ELR (cell line): Measurements from ENCODE around the gene ARL17A.
"Not testable (repeated sequence)": the region's sequence is repeated elsewhere in the genome, so short reads cannot be mapped to it uniquely, and the experiment has no call there.

ENCODE experiments used
- DNase-seq: peaks from one replicate; pipeline ENCODE4 v3.0.0-alpha.2; 2015; ENCODE audit warnings: low read depth

Gene ARL17A

DNA sequence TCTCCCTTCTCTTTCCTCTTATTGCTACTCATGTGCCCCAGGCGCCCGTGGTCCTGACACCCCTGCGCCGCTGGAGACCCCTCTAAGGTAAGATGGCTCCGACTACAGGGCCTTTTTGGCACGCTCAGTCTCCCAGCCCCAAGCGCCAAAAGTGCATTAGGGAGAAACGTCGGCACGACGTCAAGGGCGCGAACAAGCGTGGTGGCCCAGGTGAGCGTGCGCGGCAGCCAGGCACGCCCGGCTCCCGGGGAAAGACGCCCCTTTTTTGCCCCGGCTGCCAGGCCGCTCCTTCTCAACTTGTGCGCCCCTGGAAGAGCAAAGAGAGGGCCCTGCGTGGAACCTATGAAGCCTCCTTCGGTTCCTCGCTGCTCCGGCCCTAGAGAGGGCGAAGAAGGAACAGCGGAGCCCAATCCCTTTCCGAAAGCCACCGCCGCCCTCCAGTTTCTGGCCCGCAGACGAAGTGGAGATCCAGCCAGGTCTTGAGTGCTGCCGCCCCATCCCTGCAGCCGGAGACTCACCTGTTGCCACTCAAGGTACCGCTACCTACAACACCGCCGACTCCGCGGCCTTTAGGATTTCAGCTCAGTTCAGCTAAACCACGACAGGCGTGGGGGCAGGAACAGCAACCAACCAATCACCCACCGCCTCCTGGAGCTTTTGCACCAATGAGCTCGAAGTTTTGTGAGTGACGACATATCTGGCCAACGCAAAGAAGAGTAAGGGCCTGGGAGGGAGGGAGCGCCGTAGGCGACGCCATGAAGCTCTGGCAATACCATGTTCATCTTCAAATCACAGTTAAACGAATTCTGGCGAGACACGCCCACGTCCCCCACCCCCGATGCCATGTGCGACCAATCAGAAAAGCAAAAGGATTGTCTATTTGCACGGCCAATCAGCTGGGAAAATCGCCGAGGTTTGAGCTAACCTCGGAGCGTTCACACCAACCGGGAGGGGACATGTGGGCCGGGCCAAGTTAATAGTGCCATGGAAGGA, at the start of gene ARL17A:
Gene ARL17A (minus strand): TSS at position 609 of the 993 bp plus-strand sequence. CDS start 3,369 bp downstream, outside the sequence.
- not testable (repeated sequence) for DNase-seq

GRCh38 chr17:46628753-46629436, 49.4 kb upstream of the ARL17A start:
- not testable (repeated sequence) for DNase-seq

DNA sequence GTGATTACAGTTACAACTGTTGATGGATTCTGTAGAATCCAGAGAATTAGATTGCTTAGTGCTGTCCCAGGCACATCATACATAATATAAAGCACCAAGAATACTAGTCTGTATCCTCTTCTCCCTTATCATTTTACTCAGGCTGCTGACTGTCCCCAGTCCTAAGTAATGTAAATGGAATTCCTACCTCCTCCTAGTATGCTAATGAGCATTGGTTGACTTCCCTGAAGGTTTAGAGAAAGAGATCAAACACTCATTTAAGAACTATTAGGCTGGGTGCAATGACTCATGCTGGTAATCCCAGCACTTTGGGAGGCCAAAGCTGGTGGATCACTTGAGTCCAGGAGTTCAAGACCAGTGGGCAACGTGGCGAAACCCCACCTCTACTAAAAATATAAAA, 48.0 kb upstream of the ARL17A start:
- not testable (repeated sequence) for DNase-seq

- not testable (repeated sequence) for DNase-seq
Observed at GRCh38 chr17:46624726-46625125, 45.2 kb upstream of the ARL17A start.

DNA sequence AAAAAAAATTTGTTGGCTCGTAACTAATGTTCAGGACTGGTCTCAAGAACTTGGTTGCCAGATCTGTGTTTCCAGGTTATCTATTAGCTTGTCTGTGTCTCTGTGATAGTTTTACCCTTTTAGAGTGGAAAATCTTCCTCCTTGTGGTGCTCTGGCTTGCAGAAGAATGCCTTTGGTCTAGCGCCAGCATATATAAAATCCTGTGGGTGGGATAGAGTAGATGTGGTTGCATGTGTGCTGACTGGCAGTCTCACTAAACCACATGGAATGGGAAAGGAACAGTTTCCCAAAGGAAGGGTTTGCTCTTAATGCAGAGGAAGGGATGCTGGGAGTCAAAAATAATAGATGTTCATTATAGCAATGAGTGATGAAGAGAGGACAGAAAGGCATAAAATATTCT, 44.3 kb upstream of the ARL17A start:
- DNase-seq, result not testable (repeated sequence)

DNA sequence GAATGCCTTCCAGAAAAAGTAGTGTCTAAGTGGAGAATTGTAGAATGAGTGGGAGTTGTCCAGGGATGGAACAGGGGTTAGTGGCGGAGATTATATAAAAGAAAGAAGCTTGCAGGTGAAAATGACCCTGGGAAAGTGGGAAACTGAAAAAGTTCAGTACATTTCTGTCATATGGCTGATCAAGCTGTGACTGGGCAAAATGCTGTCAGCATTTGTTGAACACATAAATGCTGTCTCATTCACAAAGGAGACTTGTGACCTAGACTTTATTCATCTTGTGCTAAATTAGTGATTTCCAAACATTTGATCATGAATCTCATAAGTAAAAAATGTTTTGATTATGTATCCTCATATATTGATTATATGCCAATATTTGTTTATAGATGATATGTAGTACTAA, 39.5 kb upstream of the ARL17A start:
- DNase-seq, result not testable (repeated sequence)

DNA sequence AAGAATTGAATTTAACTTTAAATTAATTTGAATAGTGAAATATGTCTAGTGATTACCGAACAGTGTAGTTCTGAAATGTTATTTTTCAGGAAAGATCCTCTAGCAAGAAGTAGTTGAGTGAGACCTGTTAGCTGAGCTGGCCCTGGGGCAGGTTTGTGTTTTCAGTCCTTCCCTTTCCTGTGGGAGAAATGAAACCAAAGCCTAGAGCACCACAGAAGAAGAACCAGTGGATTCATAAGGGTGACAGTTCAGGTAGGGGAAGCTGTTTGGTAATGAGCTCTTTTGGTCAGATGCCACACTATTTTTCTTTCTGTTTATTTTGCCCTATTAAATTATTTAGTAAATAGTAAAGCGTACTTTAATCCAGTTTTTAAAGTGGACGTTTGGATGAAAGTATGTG, 37.6 kb upstream of the ARL17A start:
- not testable (repeated sequence) for DNase-seq

- not testable (repeated sequence) for DNase-seq
Observed at GRCh38 chr17:46613876-46614275, 34.4 kb upstream of the ARL17A start.

DNA sequence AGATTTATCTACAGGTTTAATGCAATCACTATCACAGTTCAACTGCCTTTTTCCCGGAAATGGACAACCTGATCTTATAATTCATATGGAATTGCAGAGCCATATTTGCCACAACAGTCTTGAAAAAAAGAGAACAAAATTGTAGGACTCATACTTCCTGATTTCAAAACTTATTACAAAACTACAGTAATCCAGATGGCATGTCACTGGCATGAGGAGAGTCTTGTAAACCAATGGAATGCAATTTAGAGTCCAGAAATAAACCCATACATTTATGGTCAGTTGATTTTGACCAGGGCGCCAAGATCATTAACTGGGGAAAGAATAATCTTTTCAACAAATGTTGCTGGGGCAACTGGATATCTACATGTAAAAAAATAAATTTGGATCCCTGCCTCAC, 31.8 kb upstream of the ARL17A start:
- not testable (repeated sequence) for DNase-seq

GRCh38 chr17:46603125-46603524, 23.6 kb upstream of the ARL17A start:
- DNase-seq, result not testable (repeated sequence)

DNA sequence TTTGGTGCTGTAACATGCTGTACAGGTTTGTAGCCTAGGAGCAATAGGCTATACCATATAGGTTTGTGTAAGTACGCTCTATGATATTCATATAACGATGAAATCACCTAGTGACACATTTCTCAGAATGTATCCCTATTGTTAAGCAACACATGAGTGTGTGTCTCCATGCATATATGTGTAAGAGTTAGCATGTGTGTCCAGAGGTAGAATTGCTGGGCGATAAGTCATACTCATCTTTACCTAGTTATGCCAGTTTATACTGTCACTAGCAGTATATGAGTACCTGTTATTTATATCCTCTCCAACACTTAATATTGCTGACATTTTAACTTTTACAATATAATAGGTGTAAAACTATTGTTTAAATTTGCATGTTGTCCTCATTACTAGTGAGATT, 21.3 kb upstream of the ARL17A start:
- DNase-seq, result not testable (repeated sequence)

- DNase-seq, result not testable (repeated sequence)
Observed at GRCh38 chr17:46598344-46598931, 18.9 kb upstream of the ARL17A start.

GRCh38 chr17:46591332-46591731, 11.8 kb upstream of the ARL17A start:
- not testable (repeated sequence) for DNase-seq

DNA sequence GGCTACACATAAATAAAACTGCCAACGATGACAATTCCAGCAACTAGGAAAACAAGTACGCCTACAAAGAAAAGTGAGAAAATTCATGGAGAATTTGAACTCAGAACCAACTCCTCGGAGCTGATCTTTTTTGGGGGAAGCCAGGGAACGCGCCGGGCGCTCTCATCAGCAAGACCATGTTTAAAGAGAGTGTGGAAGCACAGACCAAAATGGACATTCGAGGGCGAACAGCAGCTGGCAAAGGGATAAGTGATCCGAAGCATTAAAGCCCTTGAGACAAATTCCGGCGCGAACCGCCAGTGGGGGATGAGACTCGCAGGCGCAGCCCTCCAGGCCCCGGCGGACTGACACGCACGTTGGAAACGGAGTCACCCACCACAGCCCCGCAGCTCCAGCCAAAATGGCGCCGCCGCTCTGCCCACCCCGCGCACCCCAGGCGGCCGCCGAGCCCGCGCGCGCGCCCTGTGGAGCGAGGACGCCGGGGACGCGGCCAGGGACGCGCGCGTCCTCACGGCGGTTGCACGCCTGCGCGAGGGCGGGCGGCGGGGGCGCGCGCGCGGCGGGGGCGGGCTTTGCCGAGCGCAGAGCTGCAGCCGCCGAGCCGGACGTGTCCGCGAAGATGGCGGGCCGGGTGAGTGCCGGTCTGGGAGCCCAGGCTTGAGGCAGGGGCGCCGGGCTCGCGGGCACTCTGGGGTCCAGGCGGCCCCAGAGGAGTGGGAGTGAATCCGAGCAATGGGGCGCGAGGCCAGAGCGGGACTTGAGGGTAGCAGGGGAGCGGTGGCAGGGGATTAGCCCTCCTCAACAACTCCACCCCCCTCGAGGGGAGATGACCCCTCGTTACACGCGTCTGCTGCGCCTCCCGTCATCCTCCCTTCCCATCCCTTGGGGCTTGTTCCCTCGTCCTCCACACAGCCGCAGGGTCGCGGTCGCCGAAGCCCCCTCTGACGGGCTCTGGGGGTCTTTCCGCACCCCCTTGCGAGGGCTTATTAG, 11.0 kb upstream of the ARL17A start, which contains the start of gene NSF:
Gene NSF (plus strand): TSS at position 513 of the 990 bp plus-strand sequence. CDS start 107 bp downstream, at position 620.
- DNase-seq, result not testable (repeated sequence)

GRCh38 chr17:46585444-46585843, 6.0 kb upstream of the ARL17A start:
- not testable (repeated sequence) for DNase-seq

DNA sequence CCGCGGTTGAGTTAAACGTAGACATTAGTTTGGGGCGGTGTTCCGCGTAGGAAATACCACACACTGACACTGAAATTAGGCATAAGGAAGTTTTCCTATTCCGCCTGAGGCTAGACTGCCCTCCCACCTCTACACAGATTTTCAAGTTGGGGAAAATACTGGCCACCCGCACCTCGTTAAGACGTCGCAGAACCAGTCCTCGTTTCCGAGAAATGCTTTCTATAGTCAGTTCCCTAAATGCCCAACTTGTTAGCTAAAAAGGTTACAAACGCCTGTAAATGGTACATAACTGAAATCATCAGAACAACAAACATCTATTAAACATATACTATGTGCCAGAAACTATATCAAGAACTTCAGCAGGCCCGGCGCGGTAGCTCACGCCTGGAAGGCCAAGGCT, 591 bp upstream of the ARL17A start:
- DNase-seq, result not testable (repeated sequence)

DNA sequence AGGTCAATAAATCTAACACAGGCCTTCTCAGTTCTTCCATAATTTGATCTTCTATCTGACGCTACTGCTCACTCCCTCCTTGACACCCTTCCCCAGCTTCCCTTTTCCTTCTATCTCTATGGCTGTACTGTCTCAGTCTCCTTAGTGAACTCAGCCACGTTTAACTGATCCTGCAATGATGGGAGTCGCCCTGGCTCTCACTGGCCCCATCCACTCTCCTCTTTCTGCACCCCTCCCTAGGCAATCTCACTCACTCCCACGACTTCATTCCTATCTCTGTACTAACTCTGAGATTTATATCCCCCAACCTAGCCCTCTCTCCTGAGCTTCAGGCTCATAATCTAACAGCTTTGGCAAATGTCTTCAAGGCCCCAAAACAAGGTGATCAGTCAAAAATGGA, 7.7 kb downstream of the ARL17A start:
- DNase-seq, result not testable (repeated sequence)

DNA sequence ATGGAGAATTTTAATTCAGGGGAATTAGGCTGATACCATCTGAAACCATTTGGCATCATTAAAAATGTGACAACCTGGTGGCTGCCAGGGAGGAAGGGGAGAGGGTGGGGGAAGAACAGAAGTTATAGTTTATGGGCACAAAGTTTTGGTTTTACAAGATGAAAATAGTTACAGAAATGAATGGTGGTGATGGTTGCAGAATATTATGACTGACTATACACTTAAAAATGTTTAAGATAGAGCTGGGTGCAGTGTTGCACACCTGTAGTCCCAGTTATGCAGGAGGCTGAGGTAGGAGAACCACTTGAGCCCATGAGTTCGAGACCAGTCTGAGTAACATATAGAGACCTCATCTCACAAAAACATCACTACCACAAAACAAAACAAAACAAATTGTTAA, 12.5 kb downstream of the ARL17A start:
- not testable (repeated sequence) for DNase-seq

- DNase-seq, result not testable (repeated sequence)
Observed at GRCh38 chr17:46566284-46566683, 13.2 kb downstream of the ARL17A start.

DNA sequence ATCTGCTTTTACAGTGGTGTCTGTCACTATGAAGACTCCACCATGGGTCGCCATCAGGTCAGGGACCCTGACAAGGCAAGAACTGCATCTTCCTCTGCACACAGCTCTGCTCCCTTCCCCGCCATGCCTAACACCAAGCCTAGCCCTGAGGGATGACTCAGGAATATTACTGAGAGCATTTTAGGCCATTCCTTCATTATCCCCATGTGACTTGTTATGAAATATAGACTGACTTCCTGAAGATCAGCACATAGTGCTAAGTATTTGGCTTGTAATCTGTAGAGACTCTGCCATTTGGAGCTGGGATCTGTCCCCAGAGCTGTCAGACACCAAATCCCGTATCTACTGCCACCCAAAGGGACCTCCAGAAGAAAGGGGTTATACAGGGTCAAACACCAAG, 19.4 kb downstream of the ARL17A start:
- not testable (repeated sequence) for DNase-seq

- not testable (repeated sequence) for DNase-seq
Observed at GRCh38 chr17:46559155-46559554, 20.3 kb downstream of the ARL17A start.
